ENCODE measurements around the gene APOL6.

APOL6 gene

DNA sequence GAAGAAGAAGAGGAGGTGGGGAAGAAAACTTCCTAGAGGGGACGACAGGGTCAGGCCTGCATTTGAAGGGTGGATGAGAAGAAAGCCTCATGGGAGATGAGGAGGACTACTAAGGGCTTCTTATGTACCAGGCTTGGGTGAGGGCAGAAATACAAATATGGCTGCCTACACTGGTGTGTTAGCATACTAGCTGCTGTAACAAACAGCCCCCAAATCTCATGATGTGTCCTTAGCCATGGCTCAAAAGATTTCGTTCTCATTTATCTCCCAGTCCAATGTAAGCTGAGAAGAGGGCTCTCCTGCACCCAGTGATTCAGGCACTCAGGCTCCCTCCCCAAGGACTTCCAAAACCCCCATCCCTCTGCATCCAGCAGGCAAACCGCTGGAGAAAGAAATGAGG lies 19.5 kb upstream of the APOL6 start:
- no peaks in the 10 kb centered on the region for H3K27me3 ChIP-seq (ENCODE audit: control insufficient read depth, insufficient read depth, low read length)
- peaks cover 7% of the 10 kb centered on the region for H3K4me1 ChIP-seq (ENCODE audit: control insufficient read depth, insufficient read depth, low read length)
- no peak overlapping the region for H3K9ac ChIP-seq (ENCODE audit: low read depth, low read length)
- no peak overlapping the region for H3K27ac ChIP-seq (ENCODE audit: low read depth, low read length)
- no peak overlapping the region for H3K4me3 ChIP-seq (ENCODE audit: low read depth, low read length)
- no peaks in the 10 kb centered on the region for H3K36me3 ChIP-seq (ENCODE audit: control insufficient read depth, insufficient read depth, low read length)
- no peaks in the 10 kb centered on the region for H3K9me3 ChIP-seq (ENCODE audit: control insufficient read depth, insufficient read depth, low read length)

DNA sequence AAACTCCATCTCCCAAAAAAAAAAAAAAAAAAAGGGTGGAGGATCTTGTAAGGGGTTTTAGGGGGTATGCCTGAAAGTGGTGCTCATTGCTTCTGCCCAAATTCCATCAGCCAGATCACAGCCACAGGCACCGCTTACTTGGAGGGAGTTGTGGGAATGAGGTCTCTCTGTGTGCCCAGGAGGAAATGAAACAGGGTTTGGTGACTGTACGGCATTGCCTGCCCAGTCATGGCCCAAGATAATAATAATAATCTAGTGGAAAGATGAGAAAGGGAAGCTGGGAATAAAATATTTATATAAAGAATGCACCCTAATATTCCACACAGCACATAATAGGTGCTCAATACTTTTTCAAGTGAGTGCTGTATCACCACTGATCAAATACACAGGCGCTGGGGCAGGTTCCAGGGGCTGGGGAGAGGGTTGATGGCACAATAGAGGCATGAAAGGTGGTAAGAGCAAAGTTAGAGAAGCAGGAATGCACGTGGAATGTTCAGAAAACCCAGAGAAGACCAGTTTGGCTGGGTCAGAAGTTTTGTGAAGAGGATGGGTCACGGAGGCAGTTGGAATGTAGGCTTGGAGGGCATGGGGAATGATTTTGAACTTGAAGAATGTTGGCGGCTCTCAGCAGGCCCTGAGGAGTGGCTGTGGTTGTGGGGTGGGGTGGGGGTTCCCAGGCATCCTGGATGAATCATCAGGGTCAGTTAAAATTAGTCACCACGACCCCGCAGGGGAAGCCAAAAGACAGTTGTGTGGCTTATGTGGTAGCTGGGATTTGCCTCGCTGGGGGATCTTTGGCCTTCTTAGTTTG lies 18.6 kb upstream of the APOL6 start:
- peak overlapping the region; percentile 88 for H3K27ac ChIP-seq (ENCODE audit: low read depth, low read length)
- H3K9ac ChIP-seq (ENCODE audit: low read depth, low read length), result no peak overlapping the region
- H3K4me1 ChIP-seq (ENCODE audit: control insufficient read depth, insufficient read depth, low read length), result peaks cover 12% of the 10 kb centered on the region
- H3K27me3 ChIP-seq (ENCODE audit: control insufficient read depth, insufficient read depth, low read length), result no peaks in the 10 kb centered on the region
- H3K36me3 ChIP-seq (ENCODE audit: control insufficient read depth, insufficient read depth, low read length), result no peaks in the 10 kb centered on the region
- no peaks in the 10 kb centered on the region for H3K9me3 ChIP-seq (ENCODE audit: control insufficient read depth, insufficient read depth, low read length)
- H3K4me3 ChIP-seq (ENCODE audit: low read depth, low read length), result no peak overlapping the region

GRCh38 chr22:35630387-35630793 lies 17.9 kb upstream of the APOL6 start:
- Histone ChIP-seq H3K9ac (ENCODE audit: low read depth, low read length) (no peak overlapping the region), H3K4me1 (ENCODE audit: control insufficient read depth, insufficient read depth, low read length) (peaks cover 12% of the 10 kb centered on the region), H3K4me3 (ENCODE audit: low read depth, low read length) (no peak overlapping the region), H3K9me3 (ENCODE audit: control insufficient read depth, insufficient read depth, low read length) (no peaks in the 10 kb centered on the region), H3K27me3 (ENCODE audit: control insufficient read depth, insufficient read depth, low read length) (no peaks in the 10 kb centered on the region), H3K36me3 (ENCODE audit: control insufficient read depth, insufficient read depth, low read length) (no peaks in the 10 kb centered on the region), H3K27ac (ENCODE audit: low read depth, low read length) (no peak overlapping the region)

DNA sequence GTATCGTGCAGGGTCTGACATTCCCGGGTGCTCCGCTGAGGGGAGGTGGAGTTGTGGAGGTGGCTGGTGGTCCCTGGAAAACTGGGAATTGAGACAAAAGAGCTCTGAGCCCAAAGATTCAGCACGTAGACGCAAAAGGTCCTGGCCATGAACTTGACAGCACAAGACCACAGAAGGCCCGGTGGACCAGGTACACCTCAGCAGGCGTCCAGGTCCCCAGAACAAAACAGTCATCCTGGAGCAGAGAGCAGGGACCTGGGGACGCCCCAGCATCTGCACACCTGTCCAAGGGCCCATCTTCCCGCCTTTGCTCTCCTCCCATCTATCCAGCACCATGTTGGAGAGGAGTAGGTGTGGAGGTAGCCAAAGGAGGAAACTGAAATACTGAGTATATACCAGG lies 17.4 kb upstream of the APOL6 start:
- H3K9ac ChIP-seq (ENCODE audit: low read depth, low read length), result no peak overlapping the region
- H3K36me3 ChIP-seq (ENCODE audit: control insufficient read depth, insufficient read depth, low read length), result no peaks in the 10 kb centered on the region
- no peak overlapping the region for H3K27ac ChIP-seq (ENCODE audit: low read depth, low read length)
- peaks cover 12% of the 10 kb centered on the region for H3K4me1 ChIP-seq (ENCODE audit: control insufficient read depth, insufficient read depth, low read length)
- no peaks in the 10 kb centered on the region for H3K27me3 ChIP-seq (ENCODE audit: control insufficient read depth, insufficient read depth, low read length)
- no peak overlapping the region for H3K4me3 ChIP-seq (ENCODE audit: low read depth, low read length)
- H3K9me3 ChIP-seq (ENCODE audit: control insufficient read depth, insufficient read depth, low read length), result no peaks in the 10 kb centered on the region

DNA sequence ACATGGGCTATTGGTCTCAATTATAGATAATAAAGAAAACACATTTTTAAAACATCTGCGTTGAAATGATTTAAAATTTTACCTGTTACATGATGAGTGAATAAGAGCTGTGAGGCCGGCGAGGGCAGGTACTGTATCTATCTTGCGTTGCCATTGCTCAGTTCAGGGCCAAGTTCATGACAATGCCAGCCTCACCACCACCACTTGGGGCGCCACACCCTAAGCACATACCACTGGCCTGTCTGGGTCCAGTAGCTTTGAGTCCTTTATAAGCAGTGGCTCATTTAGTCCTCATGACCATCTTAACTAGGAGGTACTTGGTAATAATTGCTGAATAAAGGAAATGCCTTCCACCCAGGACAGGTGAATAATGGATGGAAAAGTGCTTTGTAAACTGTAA lies 16.6 kb upstream of the APOL6 start:
- H3K4me1 ChIP-seq (ENCODE audit: control insufficient read depth, insufficient read depth, low read length), result peaks cover 12% of the 10 kb centered on the region
- H3K27ac ChIP-seq (ENCODE audit: low read depth, low read length), result no peak overlapping the region
- H3K4me3 ChIP-seq (ENCODE audit: low read depth, low read length), result no peak overlapping the region
- H3K9me3 ChIP-seq (ENCODE audit: control insufficient read depth, insufficient read depth, low read length), result no peaks in the 10 kb centered on the region
- H3K9ac ChIP-seq (ENCODE audit: low read depth, low read length), result no peak overlapping the region
- no peaks in the 10 kb centered on the region for H3K36me3 ChIP-seq (ENCODE audit: control insufficient read depth, insufficient read depth, low read length)
- H3K27me3 ChIP-seq (ENCODE audit: control insufficient read depth, insufficient read depth, low read length), result no peaks in the 10 kb centered on the region

DNA sequence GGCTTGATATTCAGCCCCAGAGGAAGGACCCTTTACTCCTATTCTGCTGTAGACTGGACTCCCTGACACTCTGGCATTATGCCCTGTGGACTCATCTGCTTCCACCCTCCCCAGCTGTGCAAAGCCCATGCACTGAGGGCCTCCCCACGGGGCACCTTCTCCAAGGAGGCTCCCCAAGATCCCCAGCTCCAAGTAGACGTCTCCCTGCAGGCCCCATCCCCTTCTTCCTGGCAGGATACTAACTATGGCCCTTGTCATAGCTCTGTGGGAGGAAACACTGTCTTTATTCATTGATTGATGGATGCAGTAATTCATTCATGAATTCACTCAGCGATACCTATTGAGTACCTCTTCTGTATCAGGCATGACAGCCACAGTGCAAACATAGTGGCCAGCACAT lies 15.3 kb upstream of the APOL6 start:
- no peaks in the 10 kb centered on the region for H3K9me3 ChIP-seq (ENCODE audit: control insufficient read depth, insufficient read depth, low read length)
- no peaks in the 10 kb centered on the region for H3K27me3 ChIP-seq (ENCODE audit: control insufficient read depth, insufficient read depth, low read length)
- no peak overlapping the region for H3K9ac ChIP-seq (ENCODE audit: low read depth, low read length)
- H3K4me3 ChIP-seq (ENCODE audit: low read depth, low read length), result no peak overlapping the region
- no peak overlapping the region for H3K27ac ChIP-seq (ENCODE audit: low read depth, low read length)
- H3K4me1 ChIP-seq (ENCODE audit: control insufficient read depth, insufficient read depth, low read length), result peaks cover 17% of the 10 kb centered on the region
- H3K36me3 ChIP-seq (ENCODE audit: control insufficient read depth, insufficient read depth, low read length), result no peaks in the 10 kb centered on the region

- H3K27ac ChIP-seq (ENCODE audit: low read depth, low read length), result no peak overlapping the region
- no peaks in the 10 kb centered on the region for H3K27me3 ChIP-seq (ENCODE audit: control insufficient read depth, insufficient read depth, low read length)
- H3K36me3 ChIP-seq (ENCODE audit: control insufficient read depth, insufficient read depth, low read length), result no peaks in the 10 kb centered on the region
- no peak overlapping the region for H3K4me3 ChIP-seq (ENCODE audit: low read depth, low read length)
- H3K9me3 ChIP-seq (ENCODE audit: control insufficient read depth, insufficient read depth, low read length), result no peaks in the 10 kb centered on the region
- H3K9ac ChIP-seq (ENCODE audit: low read depth, low read length), result no peak overlapping the region
- H3K4me1 ChIP-seq (ENCODE audit: control insufficient read depth, insufficient read depth, low read length), result peaks cover 17% of the 10 kb centered on the region
Observed at GRCh38 chr22:35633520-35633919, 14.7 kb upstream of the APOL6 start.

DNA sequence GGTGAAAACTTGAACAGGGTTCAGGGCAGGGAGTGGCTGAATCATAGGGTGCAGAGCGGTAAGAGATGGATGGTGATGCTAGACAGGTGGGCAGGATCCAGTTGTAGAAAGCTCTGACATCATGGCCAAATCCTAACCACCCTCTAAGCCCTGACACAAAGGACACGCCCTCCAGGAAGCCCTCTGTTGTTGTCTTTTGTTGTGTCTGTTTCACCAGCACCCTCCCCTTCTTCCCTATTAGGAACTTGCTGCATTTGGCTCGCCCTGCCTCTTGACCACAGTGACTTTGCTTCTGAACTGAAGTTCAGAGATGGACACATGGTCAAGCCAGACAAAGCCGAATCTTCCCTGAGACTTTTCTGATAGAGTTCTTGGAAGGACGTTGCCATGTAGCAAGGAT lies 14.2 kb upstream of the APOL6 start:
- H3K4me3 ChIP-seq (ENCODE audit: low read depth, low read length), result no peak overlapping the region
- no peaks in the 10 kb centered on the region for H3K36me3 ChIP-seq (ENCODE audit: control insufficient read depth, insufficient read depth, low read length)
- H3K9me3 ChIP-seq (ENCODE audit: control insufficient read depth, insufficient read depth, low read length), result no peaks in the 10 kb centered on the region
- peaks cover 17% of the 10 kb centered on the region for H3K4me1 ChIP-seq (ENCODE audit: control insufficient read depth, insufficient read depth, low read length)
- H3K27ac ChIP-seq (ENCODE audit: low read depth, low read length), result no peak overlapping the region
- H3K27me3 ChIP-seq (ENCODE audit: control insufficient read depth, insufficient read depth, low read length), result no peaks in the 10 kb centered on the region
- H3K9ac ChIP-seq (ENCODE audit: low read depth, low read length), result no peak overlapping the region

DNA sequence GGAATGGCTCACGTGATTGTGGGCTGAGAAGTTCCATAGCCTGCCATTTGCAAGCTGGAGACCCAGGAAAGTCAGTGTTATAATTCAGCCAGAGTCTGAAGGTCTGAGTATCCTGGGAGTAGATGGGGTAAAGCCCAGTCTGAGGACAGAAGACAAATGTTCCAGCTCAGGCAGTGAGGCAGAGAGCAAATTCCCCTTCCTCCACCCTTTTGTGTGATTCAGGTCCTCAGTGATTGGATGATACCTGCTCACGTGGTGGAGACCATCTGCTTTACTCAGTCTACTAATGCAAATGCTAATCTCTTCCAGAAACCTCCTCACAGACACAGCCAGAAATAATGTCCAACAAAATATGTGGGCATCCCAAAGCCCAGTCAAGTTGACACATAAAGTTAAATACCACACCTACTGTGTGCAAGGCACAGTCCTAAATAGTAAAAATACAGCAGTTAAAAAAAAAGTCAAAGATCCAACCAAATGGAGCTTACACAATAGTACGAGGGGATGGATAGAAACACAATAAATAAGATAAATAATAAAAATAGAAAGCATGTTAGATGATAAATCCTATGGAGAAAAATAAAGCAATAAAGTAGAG lies 13.2 kb upstream of the APOL6 start:
- H3K36me3 ChIP-seq (ENCODE audit: control insufficient read depth, insufficient read depth, low read length), result no peaks in the 10 kb centered on the region
- no peaks in the 10 kb centered on the region for H3K9me3 ChIP-seq (ENCODE audit: control insufficient read depth, insufficient read depth, low read length)
- peaks cover 15% of the 10 kb centered on the region; the same call in 1 of the 2 replicates for H3K4me1 ChIP-seq (ENCODE audit: control insufficient read depth, insufficient read depth, low read length)
- no peak overlapping the region for H3K9ac ChIP-seq (ENCODE audit: low read depth, low read length)
- H3K27ac ChIP-seq (ENCODE audit: low read depth, low read length), result no peak overlapping the region
- no peaks in the 10 kb centered on the region for H3K27me3 ChIP-seq (ENCODE audit: control insufficient read depth, insufficient read depth, low read length)
- H3K4me3 ChIP-seq (ENCODE audit: low read depth, low read length), result no peak overlapping the region

DNA sequence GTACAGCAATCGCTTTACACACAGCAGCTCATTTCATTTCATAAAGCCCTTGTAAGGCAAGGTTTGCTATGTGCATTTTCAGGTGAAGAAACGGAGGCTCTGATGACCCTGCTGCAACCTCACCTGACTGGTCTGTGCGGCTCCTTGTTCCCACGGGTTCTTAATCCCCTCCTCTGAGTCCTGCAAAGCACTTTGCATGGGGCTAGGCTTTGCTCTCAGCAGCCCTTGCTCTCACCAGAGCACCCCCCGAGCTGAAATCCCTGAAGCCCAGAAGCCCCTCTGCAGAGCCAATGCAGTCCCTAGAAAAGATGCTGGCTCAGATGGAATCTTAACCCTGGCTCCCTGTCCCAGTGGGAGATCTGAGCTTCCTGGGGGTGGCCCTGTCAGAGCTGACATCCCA lies 11.0 kb upstream of the APOL6 start:
- Histone ChIP-seq H3K27ac (ENCODE audit: low read depth, low read length) (no peak overlapping the region), H3K9ac (ENCODE audit: low read depth, low read length) (no peak overlapping the region), H3K4me3 (ENCODE audit: low read depth, low read length) (no peak overlapping the region), H3K9me3 (ENCODE audit: control insufficient read depth, insufficient read depth, low read length) (no peaks in the 10 kb centered on the region), H3K36me3 (ENCODE audit: control insufficient read depth, insufficient read depth, low read length) (no peaks in the 10 kb centered on the region), H3K4me1 (ENCODE audit: control insufficient read depth, insufficient read depth, low read length) (peaks cover 19% of the 10 kb centered on the region; the same call in 1 of the 2 replicates), H3K27me3 (ENCODE audit: control insufficient read depth, insufficient read depth, low read length) (no peaks in the 10 kb centered on the region)

GRCh38 chr22:35638001-35638400 lies 10.2 kb upstream of the APOL6 start:
- H3K4me3 ChIP-seq (ENCODE audit: low read depth, low read length), result no peak overlapping the region
- no peak overlapping the region for H3K9ac ChIP-seq (ENCODE audit: low read depth, low read length)
- peaks cover 20% of the 10 kb centered on the region; the same call in 1 of the 2 replicates for H3K4me1 ChIP-seq (ENCODE audit: control insufficient read depth, insufficient read depth, low read length)
- H3K36me3 ChIP-seq (ENCODE audit: control insufficient read depth, insufficient read depth, low read length), result no peaks in the 10 kb centered on the region
- no peak overlapping the region for H3K27ac ChIP-seq (ENCODE audit: low read depth, low read length)
- no peaks in the 10 kb centered on the region for H3K9me3 ChIP-seq (ENCODE audit: control insufficient read depth, insufficient read depth, low read length)
- H3K27me3 ChIP-seq (ENCODE audit: control insufficient read depth, insufficient read depth, low read length), result no peaks in the 10 kb centered on the region
